ENCODE data around the gene UBL3.

UBL3 gene

DNA sequence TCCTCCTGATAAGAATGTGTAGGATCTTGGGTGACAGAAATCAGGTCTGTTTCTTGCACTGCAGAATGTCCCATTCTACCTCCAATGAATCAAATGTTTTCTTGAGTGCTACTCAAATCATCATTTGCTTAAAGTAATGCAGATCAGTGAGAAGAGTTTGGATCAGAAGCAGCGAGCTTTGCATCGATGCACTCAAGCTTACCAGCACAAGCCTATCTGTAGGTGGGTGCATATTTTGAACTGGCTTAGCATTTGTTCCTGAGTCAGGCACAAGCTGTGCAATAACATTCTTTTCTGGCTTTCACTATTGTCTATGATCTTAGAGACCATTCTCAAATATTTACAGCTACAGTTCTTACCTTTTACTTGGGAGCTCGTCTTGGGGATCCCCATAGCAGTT, 109.5 kb downstream of the UBL3 start:
- DNase-seq (ENCODE audit: extremely low read depth, low read depth), result no peak
- TF ChIP-seq CTCF (IDR thresholded peaks at IDR 0.05; ENCODE audit: low read depth, low read length, missing control alignments), result no peak
- H3K4me3 ChIP-seq (replicated peaks; ENCODE audit: low read depth, low read length), result no peak overlapping the region

GRCh38 chr13:29737061-29737460, 113.4 kb downstream of the UBL3 start:
- no peak for TF ChIP-seq CTCF (IDR thresholded peaks at IDR 0.05; ENCODE audit: low read depth, low read length, missing control alignments)
- no peak for DNase-seq (ENCODE audit: extremely low read depth, low read depth)
- H3K4me3 ChIP-seq (replicated peaks; ENCODE audit: low read depth, low read length), result no peak overlapping the region

- no peak overlapping the region for H3K4me3 ChIP-seq (replicated peaks; ENCODE audit: low read depth, low read length)
- no peak for DNase-seq (ENCODE audit: extremely low read depth, low read depth)
- TF ChIP-seq CTCF (IDR thresholded peaks at IDR 0.05; ENCODE audit: low read depth, low read length, missing control alignments), result no peak
These were observed 117.2 kb downstream of the UBL3 start for GRCh38 chr13:29733147-29733611.

GRCh38 chr13:29730253-29730652, 120.2 kb downstream of the UBL3 start:
- DNase-seq (ENCODE audit: extremely low read depth, low read depth), result no peak
- no peak for TF ChIP-seq CTCF (IDR thresholded peaks at IDR 0.05; ENCODE audit: low read depth, low read length, missing control alignments)
- H3K4me3 ChIP-seq (replicated peaks; ENCODE audit: low read depth, low read length), result no peak overlapping the region

GRCh38 chr13:29722415-29722814, 128.0 kb downstream of the UBL3 start:
- DNase-seq (ENCODE audit: extremely low read depth, low read depth), result no peak
- H3K4me3 ChIP-seq (replicated peaks; ENCODE audit: low read depth, low read length), result no peak overlapping the region
- TF ChIP-seq CTCF (IDR thresholded peaks at IDR 0.05; ENCODE audit: low read depth, low read length, missing control alignments), result no peak

- TF ChIP-seq CTCF (IDR thresholded peaks at IDR 0.05; ENCODE audit: low read depth, low read length, missing control alignments), result no peak
- no peak for DNase-seq (ENCODE audit: extremely low read depth, low read depth)
- H3K4me3 ChIP-seq (replicated peaks; ENCODE audit: low read depth, low read length), result no peak overlapping the region
These were observed 128.7 kb downstream of the UBL3 start for GRCh38 chr13:29721766-29722165.

- H3K4me3 ChIP-seq (replicated peaks; ENCODE audit: low read depth, low read length), result no peak overlapping the region
- DNase-seq (ENCODE audit: extremely low read depth, low read depth), result no peak
- no peak for TF ChIP-seq CTCF (IDR thresholded peaks at IDR 0.05; ENCODE audit: low read depth, low read length, missing control alignments)
These were observed 131.7 kb downstream of the UBL3 start for GRCh38 chr13:29718694-29719093.
